SK-N-SH (cell line): Measurements from ENCODE around the gene CYLD.

Experiments
- REST ChIP-seq: IDR thresholded peaks from 2 replicates; pipeline ENCODE4 v1.6.1; 2012; ENCODE audit warnings: mild to moderate bottlenecking, low read depth, low read length, moderate library complexity
- SMC3 ChIP-seq: IDR thresholded peaks from 2 replicates; pipeline ENCODE4 v1.6.1; 2012; ENCODE audit warnings: low read depth, low read length, improper control_type of control experiment

GRCh38 chr16:50739031-50739430 is 2.9 kb upstream of the CYLD start:
- TF ChIP-seq SMC3 (no peak), REST (no peak)
